GM19193 (cell line): ENCODE results near the gene KIDINS220.

Experiments
- POLR2A ChIP-seq: IDR thresholded peaks from 4 replicates; pipeline ENCODE4 v1.6.1; 2011; ENCODE audit not compliant: insufficient read depth, insufficient read length; ENCODE audit errors: extremely low read depth

The KIDINS220 gene

DNA sequence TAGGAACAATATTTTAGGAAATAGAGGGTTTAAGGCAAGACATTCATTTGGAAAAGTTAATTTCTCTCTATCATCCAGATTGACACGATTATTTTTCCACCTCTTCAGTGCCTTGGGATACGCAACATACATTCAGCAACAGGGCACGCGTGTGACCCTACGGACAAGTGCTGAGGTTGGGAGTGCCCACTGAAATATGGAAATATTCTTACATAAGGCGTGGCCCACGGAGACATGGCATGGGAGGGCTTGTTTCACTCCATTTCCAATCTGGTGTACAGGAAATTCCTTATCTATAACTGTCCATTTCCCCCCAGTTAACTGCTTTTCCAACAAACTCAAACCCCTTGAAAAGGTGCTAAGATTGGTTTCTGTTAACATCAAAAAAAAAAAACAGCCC lies 20.9 kb upstream of the KIDINS220 start:
- no peak for TF ChIP-seq POLR2A

DNA sequence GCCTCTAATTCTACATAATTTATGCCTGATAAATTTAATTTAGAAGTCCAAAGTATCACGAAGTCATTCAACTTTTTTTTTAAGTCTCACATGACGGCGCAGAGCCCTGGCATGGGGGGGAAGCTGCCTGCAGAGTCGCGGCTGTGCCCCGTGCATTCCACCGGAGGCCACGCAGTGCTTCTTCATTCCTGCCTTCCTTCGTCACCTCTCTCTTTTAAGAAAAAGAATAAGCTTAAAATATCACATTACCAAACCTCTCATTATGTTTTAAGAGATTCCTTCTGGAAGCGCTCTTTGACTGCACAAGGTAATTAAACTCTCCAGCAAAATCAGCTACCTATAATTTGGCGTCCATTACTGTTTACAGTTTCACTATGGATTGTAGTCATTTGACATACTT lies 20.3 kb upstream of the KIDINS220 start:
- no peak for TF ChIP-seq POLR2A

GRCh38 chr2:8856176-8856575 lies 18.8 kb upstream of the KIDINS220 start:
- no peak for TF ChIP-seq POLR2A

- TF ChIP-seq POLR2A, result no peak
Measured at GRCh38 chr2:8855010-8855409, 17.6 kb upstream of the KIDINS220 start.

DNA sequence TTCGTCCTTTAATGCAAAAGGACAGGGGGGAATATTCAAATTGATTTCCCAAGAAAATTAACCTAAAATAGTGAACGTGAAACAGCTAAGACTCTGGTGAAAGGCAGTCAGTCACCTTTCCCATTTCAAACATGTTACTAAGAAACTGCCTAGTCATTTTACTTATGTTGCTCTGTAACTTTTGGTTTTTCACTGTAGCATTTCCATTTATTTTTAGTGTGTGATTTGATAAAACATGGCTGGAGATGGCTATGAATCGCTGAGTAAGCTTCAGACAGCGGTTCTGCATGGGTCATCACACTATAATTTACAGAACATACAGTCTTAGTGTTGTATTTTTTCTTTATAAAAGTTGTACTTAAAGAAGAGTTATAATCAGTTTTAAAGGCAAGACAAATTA lies 16.0 kb upstream of the KIDINS220 start:
- no peak for TF ChIP-seq POLR2A

DNA sequence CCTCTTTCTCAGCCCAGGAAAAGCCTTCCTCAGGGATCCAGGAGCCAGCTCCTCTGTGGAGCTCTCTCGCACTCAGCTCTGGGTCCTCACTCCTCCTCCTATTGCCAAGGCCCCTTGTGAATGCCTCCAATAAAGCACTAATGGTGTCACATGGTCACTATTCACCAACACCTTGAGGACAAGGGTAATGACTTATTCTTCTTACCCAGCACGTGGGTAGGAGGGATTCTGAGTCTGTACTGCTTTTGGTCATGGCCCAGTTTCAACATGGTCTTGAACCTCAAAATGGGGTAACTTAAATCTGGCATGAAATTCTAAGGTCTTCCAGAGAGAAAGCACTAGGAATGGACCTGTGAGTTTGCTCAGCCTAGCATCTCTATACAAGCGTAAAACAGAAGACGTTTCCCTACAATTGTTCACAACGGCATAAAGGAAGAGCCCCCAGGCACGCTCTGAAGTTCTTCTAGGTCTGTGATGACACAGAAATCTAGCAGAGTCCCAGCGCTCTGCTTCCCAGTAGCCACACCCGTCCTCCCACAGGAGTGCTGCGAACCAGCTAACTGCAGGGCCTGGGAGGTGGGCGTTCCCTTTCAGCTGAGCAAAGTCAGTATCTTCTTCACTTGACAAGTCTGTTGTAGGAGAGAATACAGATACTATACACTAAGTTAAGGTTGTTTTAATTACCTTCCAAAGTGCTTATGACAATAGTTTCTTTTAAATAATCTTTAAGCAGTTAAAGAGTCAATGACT lies 14.6 kb upstream of the KIDINS220 start:
- TF ChIP-seq POLR2A, result no peak

DNA sequence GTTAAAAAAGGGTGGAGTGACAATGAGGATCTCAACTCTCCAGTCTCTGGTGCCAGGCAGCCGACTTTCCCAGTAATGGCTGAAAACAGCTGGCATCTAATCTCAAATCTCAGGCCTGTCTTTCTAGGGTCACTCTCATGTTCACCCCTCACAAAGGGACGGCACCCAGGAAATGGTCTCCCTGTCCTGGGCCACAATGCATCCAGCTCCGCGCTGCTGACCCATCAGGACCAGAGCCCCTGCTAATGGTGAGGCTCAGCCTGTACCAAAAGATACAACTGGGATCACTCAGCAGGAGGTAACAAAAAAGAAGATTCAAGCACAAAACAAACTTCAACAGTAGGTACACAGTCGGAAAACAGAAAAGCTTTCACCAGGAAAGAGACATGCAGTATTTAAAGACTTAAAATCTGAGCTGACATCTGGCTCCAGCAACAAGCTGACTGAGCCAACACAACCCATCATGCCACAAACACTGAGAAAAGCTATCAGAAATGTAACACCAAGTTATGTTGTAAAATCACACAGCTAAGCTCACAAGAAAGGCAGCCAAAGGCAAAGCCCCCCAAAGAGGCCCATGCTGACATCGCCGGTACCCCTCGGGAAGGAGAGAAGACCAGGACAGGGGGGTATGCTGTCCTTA lies 13.6 kb upstream of the KIDINS220 start:
- TF ChIP-seq POLR2A, result no peak

- TF ChIP-seq POLR2A, result no peak
Measured at GRCh38 chr2:8849327-8849726, 11.9 kb upstream of the KIDINS220 start.

DNA sequence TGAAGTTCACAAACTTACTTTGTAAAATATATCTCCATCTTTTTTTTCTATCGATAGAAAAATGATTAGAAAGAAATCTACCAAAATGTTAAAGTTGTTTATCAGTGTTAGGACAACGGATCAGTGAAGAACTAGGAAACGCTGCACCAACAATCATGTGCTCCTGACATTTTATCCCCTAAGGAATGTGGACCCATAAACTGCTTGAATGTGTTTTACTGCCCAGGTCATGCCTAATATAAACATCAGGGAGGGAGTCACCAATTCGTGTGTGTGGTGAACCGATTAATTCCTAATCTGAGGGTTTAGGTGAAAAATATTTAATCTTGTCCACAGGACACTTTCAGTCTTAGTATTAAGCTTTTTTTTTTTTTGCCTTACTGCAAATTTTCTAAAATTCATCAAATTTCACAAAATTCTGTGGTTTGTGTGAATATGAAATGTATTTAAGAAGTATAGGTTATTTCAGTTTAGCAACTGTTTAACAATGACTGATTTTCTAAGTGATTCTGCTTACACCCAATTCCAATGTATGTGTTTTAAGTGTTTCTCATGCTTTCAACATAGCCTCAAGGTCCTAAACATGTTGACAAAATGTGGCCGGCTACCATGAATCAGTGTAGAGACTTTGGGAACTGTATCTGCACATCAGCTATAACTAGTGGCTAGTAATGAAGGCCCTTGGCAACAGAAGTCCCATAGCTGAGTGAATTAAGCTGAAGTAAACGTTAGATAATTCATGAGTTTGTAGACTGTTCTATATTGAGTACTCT lies 11.1 kb upstream of the KIDINS220 start:
- TF ChIP-seq POLR2A, result no peak

- no peak for TF ChIP-seq POLR2A
Measured at GRCh38 chr2:8847400-8847799, 10.0 kb upstream of the KIDINS220 start.

- no peak for TF ChIP-seq POLR2A
Measured at GRCh38 chr2:8841932-8842331, 4.5 kb upstream of the KIDINS220 start.

DNA sequence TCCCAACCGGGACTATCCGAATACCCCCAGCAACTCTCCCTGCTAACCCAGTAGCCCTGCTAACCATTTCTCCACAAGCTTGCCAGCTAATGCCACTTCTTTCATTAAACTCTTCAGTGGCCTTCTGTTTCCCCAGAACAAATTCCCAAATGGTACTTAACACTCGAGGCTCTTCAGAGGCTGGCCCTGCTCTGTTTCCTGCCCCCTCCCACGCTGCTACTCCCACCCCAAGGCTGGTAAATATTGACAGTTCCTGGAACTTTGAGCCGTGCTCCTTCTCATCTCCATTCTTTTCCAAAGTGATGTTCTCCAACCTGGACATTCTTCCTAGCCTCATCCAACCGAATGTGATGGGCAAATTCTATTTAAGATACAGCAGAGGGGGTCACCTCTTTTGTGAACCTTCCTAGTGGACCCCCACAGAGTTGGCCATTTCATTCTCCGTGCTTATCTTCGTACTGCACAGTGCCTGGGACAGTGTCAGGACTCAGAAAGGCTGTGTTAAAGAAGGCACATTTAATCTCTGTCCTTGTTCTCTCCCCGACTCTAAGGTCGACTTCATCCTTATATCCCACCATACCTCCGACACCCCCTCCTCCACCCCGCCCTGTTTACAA lies 3.2 kb upstream of the KIDINS220 start:
- no peak for TF ChIP-seq POLR2A

GRCh38 chr2:8839189-8839965 lies 2.0 kb upstream of the KIDINS220 start:
- no peak for TF ChIP-seq POLR2A

DNA sequence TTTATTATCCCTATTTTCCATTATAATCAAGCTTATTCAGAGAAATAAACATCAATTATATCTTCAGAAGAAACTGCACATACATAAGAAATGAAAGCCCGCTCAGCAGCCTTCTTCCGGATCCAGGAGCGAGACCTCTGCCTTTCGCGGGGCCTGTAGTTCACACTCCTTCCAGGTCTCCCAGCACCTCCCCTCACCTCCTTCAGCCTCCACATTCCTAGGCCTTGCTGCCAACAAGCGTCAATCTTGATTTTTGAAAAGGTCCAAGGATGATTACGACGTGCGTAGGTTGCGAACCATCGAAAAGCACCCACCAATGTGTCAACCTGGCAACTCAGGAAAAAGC lies 355 bp upstream of the KIDINS220 start:
- TF ChIP-seq POLR2A, result no peak

GRCh38 chr2:8835279-8835678 lies 2.1 kb downstream of the KIDINS220 start:
- no peak for TF ChIP-seq POLR2A
